ENCODE data around the gene EGFL7.

EGFL7 gene

DNA sequence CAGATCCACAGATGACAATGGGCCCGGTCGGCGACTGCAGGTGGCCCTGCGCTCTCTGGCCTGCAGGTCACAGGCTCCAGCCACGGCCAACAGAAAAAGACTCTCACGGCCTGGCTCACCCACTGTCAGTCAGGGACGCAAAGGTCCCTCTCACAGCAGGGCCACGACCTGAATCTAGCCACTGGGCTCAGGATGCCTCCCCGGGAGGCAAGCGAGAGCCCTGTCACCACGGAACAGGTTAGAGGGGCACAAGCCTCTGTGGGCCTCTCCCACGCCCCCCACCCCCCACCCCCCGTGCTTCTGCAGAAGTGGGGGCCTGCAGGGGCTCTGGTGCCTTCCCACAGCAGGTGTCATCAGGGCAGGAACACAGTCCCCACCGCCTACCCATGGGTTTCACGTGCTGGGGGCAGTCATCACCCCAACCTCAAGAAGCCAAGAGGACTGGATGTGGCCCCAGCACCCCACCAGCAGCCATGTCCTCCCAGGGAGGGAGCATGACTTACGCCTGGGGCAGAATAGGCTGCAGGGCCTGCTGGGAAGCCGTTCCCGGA is 17.3 kb upstream of the EGFL7 start:
- DNase-seq: no peak

- DNase-seq: no peak
These were observed 16.6 kb upstream of the EGFL7 start for GRCh38 chr9:136645903-136646754.

- no peak for DNase-seq
These were observed 15.6 kb upstream of the EGFL7 start for GRCh38 chr9:136646827-136647711.

GRCh38 chr9:136648751-136649150 is 14.0 kb upstream of the EGFL7 start:
- no peak for DNase-seq

DNA sequence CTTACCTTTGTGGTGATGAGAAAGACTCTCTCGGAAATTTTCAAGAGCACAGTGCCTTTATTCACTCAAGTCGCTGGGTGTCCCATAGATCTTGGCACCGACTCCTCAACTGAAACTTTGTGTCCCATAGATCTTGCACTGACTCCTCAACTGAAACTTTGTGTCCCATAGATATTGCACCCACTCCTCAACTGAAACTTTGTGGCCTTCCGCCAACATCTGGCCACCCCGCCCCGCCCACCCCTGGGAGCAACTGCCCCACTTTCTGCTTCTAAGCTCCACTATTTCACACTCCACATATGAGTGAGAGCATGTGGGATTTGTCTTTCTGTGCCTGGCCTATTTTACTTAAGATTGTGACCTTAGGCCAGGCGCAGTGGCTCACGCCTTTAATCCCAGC is 12.7 kb upstream of the EGFL7 start:
- DNase-seq: no peak

DNA sequence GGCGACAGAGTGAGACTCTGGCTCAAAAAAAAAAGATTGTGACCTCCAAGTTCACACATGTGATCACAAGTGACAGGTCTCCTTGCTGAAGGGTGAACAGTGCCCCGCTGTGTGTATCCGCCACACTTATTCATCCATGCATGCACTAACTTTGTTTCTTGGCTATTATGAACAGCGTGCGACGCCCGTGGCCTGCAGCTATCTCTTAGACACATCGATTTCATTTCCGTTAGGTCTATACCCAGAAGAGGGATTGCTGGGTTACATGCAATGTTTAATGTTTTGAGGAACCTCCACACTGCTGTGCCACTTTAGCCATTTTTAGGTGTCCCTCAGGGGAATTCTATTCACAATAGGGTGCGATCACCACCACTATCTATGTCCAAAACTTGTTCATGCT is 12.1 kb upstream of the EGFL7 start:
- no peak for DNase-seq

DNA sequence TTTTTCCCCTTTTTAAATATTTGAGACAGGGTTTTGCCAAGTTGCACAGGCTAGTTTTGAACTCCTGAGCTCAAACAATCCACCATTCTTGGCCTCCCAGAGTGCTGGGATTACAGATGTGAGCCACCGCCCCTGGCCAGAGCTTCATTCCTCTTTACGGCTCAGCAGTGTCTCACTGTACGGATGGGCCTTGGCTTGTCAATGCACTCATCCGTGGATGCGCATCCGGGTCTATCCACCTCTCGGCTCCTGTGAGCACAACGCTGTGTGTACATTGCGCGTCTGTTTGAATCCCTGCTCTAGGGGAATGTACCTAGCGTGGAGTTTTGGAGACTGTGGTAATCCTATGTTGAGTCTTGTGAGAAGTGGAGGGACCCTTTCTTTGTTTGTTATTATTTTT is 10.9 kb upstream of the EGFL7 start:
- DNase-seq: no peak

GRCh38 chr9:136653323-136654079 is 9.2 kb upstream of the EGFL7 start:
- DNase-seq: no peak

DNA sequence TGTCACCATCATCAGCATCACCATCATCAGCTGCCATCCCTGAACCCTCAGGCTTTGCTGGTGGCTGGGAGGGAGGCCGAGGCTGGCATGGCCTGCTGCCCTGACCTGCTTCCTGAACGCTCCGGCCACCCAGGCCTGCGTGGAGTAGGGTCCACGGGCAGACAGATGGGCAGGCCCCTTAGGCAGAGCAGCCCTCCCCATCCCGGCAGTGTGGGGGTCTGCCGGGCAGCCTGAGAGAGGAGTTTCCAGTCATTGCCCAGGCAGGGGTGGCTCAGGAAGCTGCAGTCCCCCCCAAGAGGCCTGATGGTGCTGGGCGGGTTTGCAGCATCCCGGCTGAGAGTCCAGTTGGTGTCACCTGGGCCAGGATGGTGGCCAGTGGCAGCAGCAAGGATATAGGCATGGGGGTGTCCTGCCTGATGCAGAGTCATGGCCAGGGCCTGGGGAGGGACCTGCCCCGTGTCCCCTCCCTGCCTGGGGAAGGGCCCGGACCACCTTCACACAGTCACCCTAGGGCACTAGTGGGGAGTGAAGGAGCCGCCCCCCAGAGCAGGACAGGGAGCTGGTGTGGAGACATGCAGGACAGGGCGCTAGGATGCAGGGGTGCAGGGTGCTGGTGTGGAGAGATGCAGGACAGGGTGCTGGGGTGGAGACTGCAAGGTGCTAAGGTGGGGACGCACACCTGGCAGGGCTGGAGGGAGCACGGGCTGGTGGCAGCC is 7.7 kb upstream of the EGFL7 start:
- DNase-seq: no peak

GRCh38 chr9:136655536-136656182 is 7.1 kb upstream of the EGFL7 start:
- DNase-seq: no peak

- DNase-seq: no peak
These were observed 6.5 kb upstream of the EGFL7 start for GRCh38 chr9:136656183-136656738.

GRCh38 chr9:136656795-136657611 is 5.7 kb upstream of the EGFL7 start:
- DNase-seq: no peak

DNA sequence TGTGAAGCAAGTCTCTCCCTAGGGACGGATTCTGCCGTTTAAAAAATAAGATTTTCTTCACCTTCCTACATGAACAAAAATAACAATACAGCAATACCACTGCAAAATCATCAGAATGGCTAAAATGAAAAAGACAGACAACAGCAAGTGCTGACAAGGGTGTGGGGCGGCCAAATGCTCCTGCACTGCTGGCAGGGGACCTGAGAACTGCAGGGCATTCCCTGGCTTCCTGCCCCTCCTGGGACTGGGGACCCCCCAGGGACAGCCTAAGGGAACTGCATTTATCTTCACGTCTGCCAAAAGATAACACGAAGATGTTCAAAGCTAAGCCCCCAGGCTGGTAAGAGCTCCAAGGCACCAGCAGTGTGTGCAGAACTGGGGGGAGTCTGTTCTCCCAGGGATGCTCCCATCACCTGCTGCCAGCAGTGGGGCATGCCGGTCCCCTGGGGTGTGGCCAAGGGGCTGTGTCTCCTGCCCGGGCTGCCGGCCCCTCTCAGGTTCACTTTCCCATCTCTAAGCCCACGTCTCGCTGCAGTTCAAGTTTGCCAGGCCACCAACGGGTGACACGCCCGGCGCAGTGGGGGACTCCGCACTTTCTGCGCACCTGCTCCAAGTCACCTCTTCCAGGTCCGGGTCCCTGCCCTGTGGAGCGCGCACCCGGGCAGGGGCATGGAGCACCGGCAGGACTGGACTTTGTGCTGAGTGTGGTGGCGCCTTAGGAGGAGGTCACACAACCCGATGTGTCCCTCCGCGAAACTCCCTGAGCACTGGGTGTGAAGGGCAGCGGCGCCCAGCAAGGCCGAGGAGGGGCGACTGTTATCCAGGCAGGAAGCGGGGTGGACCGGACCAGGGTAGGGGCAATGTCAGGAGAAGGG is 4.5 kb upstream of the EGFL7 start:
- DNase-seq: no peak

DNA sequence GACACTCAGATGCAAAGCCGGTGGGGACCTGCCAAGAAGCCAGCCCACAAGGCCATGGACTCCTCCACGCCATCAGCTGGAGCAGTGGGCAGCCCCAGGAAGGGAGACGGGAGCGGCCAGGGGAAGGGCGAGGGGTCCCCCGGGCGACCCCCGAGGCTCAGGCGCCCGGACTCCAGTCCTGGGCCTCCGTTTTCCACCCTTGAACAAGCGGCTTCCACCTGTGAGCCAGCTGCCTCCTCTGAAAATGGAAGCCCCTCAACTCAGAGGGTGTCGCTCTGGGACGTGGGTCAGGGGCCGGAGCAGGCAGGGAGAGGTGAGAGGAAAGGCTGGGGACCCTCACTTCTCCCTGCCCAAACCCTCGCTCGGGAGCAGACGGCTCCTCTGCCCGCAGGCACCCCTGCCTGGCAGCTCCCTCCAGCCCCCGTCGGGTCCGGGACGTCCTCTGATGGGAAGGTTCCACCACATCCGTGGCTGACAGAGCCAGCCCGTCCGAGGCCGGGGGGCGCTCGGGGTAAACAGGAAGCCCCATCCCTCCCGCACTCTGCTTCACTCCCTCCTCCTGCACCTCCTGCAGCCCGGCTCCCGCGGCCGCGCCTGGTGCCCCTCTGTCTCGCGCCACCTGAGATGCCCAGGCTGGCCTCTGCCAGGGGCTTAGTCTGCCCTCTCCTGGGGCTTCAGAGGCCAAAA is 3.7 kb upstream of the EGFL7 start:
- no peak for DNase-seq

DNA sequence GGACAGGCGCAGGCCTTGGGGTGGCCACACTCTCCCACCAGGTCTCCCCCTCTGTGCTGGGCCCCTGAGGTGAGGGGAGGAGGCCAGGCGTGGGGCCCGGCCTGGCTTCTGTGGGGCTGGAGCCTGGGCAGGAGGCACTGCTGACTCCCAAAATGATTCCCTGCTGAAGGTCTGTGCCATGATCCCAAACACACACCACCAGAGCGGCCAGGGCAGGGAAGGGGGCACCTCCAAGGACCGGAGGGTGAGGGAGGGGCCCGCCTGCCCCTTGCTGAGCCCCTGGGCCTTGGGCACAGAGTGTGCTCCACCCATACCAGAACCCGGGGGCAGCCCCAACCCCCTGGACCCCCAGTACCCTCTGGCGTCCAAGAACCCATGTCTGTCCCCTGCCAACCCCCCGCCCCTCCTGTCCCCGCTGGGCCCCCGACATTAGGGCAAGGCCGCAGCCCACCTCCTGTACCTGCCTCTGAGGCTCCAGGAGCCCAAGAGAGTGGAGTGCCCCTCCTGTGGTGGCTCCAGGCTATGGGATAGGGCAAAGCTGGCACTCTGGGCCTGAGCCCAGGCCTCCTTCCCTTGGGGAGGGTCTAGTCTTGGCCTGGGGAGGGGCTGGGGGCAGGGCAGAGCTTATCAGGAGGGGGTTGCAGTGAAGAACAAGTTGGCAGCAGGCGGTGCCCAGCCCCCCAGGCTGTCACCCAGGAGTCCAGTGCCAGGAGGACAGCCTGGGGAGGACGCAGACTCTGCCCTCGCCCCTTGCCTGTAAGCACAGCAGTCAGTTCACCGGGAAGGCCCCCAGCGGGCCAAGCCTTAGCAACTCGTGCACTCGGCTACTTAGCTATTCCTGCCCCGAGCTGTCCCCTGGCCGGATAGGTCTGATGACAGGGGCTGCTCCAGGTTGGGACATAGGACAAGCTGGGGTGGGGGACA is 2.6 kb upstream of the EGFL7 start:
- no peak for DNase-seq

- DNase-seq: no peak
These were observed 1.7 kb upstream of the EGFL7 start for GRCh38 chr9:136660971-136661550.

GRCh38 chr9:136661641-136662325 is 933 bp upstream of the EGFL7 start:
- no peak for DNase-seq
